COR-L47 (cell line): ENCODE results near the gene ZSCAN1.
"Not testable (repeated sequence)": the region's sequence is repeated elsewhere in the genome, so short reads cannot be mapped to it uniquely, and the experiment has no call there.

Source experiments
- DNase-seq: peaks from one replicate; lab custom pipeline; 2025; lab: John Stamatoyannopoulos, UW

ZSCAN1 gene

GRCh38 chr19:58033741-58034476 is at the start of gene ZSCAN1:
Gene ZSCAN1 (plus strand): TSS chr19:58034025. CDS start chr19:58037837, 3,812 bp downstream.
- DNase-seq: peak; percentile 66

DNA sequence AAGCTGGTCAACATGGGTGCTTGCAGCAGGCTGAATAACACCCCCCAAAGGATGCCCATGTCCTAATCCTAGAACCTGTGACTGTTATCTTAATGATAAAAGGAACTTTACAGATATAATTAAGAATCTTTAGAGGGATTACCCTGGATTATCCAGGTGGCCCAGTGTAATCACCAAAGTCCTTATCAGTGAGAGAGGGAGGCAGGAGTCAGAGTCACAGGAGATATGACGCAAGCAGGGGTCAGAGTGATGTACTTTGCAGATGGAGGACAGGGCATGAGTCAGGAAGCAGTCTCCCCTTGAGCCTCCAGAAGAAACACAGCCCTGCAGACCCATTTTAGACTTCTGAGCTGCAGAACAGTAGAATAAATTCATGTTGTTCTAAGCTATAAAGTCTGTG is 41.0 kb upstream of the ZSCAN1 start:
- DNase-seq: no peak

GRCh38 chr19:58000677-58001076 is 33.1 kb upstream of the ZSCAN1 start:
- DNase-seq: no peak

DNA sequence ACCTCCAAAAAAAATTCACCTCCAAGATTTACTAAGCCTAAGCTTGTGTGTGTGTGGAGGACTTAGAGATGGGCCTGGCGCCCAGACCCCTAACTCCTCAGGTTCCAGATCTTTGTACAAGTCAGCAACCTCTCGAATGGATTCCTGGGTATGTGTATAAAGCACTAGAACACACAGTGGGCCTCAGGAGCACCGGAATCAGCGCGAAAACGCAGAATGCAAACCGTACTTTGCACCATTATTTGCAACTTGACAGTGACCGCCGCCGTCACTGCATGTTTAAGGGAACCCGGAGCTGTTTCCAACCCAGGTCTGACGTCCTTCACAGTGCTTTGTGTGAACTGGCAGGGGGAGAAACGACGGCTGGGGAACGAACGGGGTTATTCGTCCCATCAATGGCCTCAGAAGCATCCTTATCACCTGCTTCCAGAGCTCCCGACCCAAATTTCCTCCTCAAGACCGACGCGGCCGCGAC is 31.9 kb upstream of the ZSCAN1 start:
- peak; percentile 15 for DNase-seq

GRCh38 chr19:58002384-58003173 is 31.2 kb upstream of the ZSCAN1 start, which contains the start of gene ZNF606:
Gene ZNF606 (minus strand): TSS chr19:58002820. CDS start chr19:58001319, 1,501 bp downstream.
- peak; percentile 77 for DNase-seq

GRCh38 chr19:58003174-58003828 is 30.5 kb upstream of the ZSCAN1 start:
- DNase-seq: no peak

DNA sequence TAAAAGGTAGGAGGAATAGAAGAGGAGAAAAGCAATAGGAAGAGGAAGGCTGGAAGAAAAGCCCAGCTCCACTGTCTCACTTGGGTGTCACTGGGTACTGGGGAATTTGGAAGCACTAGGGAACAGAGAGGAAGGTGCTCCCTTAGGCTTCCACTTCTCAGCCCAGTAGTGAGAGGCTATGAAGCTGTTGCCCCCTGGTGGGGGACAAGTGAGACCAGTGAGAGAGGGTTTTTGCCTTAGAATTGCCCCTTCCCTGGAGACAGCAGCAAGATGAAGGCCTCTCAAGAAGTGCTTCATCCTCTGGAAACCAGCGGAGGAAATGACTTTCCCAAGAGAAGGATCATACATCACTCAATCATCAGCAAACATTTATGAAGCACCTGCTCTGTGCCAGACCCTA is 26.5 kb upstream of the ZSCAN1 start:
- no peak for DNase-seq

GRCh38 chr19:58008877-58009276 is 24.9 kb upstream of the ZSCAN1 start:
- DNase-seq: not testable (repeated sequence)

GRCh38 chr19:58009301-58009665 is 24.5 kb upstream of the ZSCAN1 start:
- DNase-seq: no peak

GRCh38 chr19:58009666-58010301 is 24.0 kb upstream of the ZSCAN1 start:
- DNase-seq: peak; percentile 79

DNA sequence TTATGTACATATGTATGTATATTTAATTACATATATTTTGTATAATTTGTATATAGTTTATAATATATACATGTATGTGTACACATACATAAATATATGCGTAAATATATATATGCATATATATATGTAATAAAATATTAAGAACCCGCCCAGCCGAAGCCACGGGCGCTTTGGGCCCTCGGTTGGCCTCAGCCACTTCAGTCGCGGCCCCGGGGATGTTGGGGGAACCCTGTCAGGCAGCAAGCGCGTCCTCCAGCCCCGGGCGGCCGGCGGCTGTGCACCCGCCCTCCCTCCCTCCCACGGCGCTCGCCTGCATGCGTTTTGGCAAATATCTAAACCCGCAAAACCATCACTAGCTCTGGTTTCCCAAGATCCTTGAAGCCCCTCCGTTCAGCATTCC is 23.3 kb upstream of the ZSCAN1 start:
- DNase-seq: no peak

GRCh38 chr19:58014141-58014540 is 19.7 kb upstream of the ZSCAN1 start:
- no peak for DNase-seq

DNA sequence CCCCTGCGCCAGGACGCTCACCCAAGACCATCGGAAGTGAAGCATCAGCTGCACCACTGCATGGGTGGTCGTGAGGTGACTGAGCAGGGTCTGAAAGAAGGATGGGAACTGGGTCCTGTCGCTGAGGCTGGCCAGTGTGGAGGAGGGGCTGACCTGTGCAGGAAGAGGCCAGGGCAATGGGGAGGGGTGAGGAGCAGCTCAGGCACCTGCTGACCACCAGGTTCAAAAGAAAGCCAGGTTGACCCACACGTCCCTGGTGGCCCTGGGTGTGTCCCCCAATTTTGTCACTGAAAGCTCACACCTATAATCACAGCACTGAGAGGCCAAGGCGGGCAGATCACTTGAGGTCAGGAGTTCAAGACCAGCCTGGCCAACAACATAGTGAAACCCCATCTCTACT is 13.7 kb upstream of the ZSCAN1 start:
- no peak for DNase-seq

GRCh38 chr19:58021541-58022282 is 12.1 kb upstream of the ZSCAN1 start:
- DNase-seq: peak; percentile 64

GRCh38 chr19:58022283-58022660 is 11.6 kb upstream of the ZSCAN1 start:
- no peak for DNase-seq

DNA sequence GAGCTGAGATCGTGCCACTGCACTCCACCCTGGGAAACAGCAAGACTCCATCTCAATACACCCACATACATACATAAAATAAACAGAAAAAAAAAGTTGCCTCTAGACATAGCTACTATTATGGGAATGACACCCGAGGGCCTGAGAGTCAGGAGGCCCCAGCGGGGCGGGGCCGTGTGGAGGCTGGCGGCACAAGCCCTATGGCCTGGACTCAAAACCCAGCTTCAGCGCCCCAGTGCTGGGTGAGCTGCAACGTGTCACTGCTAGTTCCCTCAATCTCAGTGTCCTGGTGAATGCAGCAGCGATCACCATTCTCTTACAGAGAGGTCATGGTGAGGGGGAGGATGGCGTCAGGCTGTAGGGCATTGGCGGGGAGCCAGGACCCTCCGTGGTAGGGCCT is 9.2 kb upstream of the ZSCAN1 start:
- DNase-seq: no peak

GRCh38 chr19:58034477-58034793 is 610 bp downstream of the ZSCAN1 start:
- DNase-seq: no peak

- no peak for DNase-seq
These were observed 2.0 kb downstream of the ZSCAN1 start for GRCh38 chr19:58035863-58036262.

DNA sequence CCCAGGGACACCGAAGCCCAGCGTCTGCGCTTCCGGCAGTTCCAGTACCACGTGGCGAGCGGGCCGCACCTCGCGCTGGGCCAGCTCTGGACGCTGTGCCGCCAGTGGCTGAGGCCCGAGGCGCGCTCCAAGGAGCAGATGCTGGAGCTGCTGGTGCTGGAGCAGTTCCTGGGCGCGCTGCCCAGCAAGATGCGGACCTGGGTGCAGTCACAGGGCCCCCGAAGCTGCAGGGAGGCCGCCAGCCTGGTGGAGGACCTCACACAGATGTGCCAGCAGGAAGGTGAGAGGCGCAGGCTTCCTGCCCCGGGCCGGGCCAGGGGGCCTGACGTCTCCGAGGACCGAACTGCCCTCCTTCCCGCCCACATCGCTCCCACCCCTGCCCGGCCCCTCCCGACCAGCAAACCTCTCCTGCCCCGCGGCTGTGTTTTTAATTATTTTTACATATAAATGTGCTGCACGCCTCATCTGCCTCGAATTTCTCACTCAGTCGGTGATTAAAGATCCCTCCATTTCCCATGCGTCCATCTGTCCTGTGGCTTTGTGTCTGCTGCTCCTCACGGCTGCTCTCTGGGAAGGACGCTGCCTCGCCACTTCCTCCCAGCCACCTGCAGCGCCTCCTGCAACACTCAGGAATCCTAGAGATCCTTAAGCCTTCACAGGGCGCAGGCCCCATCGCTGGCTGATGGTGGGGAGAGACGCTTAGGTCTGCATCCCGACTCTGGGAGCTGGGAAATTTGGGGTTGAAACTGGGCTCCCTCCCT is 4.3 kb downstream of the ZSCAN1 start:
- DNase-seq: no peak

DNA sequence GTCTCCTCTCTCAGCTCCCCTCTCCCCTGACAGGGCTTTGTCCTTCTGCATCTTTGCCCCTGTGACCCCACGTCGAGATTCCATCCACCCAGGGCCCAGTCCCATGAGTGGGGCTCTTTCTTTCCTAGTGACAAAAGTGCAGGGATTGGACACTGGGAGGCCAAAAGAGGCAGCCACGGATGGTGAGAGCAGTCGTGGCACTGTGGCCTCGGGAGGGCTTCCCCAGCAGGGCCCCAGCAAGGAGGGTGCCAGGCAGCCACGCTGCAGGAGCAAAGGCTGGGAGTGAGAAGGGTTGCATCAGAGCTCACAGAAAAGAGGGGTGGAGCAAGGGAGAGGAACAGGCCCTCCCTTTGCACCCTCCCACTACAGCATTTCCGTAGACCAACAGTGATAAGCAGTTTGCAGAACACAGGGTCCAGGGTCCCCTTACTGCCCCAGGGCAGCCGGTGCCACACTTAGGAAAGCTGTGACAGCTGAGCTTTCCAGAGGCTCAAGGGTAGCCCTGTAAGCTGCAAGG is 4.9 kb downstream of the ZSCAN1 start:
- no peak for DNase-seq
